Activated CD8-positive, alpha-beta memory T cell treated with anti-CD3 and anti-CD28 coated beads, Interleukin-2, amount 50 U/mL, for 48 hours (primary cell): ENCODE measurements around the gene MLXIP.
A peak's percentile ranks its signal among the peaks of the same experiment; 100 is the strongest.

Experiments used
- DNase-seq: peaks from one replicate; pipeline ENCODE4 v3.0.0-alpha.2; 2020

MLXIP gene

GRCh38 chr12:122190842-122191668 lies 112.5 kb downstream of the MLXIP start:
- DNase-seq = peak; percentile 81

- no peak for DNase-seq
Observed at GRCh38 chr12:122192441-122192840, 113.9 kb downstream of the MLXIP start.

- no peak for DNase-seq
Observed at GRCh38 chr12:122194804-122195203, 116.2 kb downstream of the MLXIP start.

- no peak for DNase-seq
Observed at GRCh38 chr12:122195405-122195804, 116.8 kb downstream of the MLXIP start.
